Lower lobe of right lung (tissue), 2 donors: ENCODE results near the gene NR4A1. TPM values are rescaled to one million over a fixed set of nuclear protein-coding genes. Genes with fewer than 3 reads are reported as not detected.

Experiments
- ATAC-seq, 2 donors: fragments of 200-7000 bp; cut with Tn5 transposase; one replicate each; pipeline ENCODE4 v1.9.1; 2020 to 2022; ENCODE audit warnings: mild to moderate bottlenecking in 2 of 2, moderate library complexity in 2 of 2
- DNase-seq: peaks from one replicate; pipeline ENCODE4 v3.0.0-alpha.2; 2020
- H3K27ac ChIP-seq: fragments of 200-600 bp; one replicate; pipeline ENCODE4 v1.8.0; 2022
- H3K27me3 ChIP-seq: fragments of 200-600 bp; one replicate; pipeline ENCODE4 v1.8.0; 2022; ENCODE audit warnings: low read depth
- H3K36me3 ChIP-seq: fragments of 200-600 bp; one replicate; pipeline ENCODE4 v1.8.0; 2022; ENCODE audit warnings: mild to moderate bottlenecking
- H3K4me1 ChIP-seq: fragments of 200-600 bp; one replicate; pipeline ENCODE4 v1.8.0; 2022
- H3K4me3 ChIP-seq: fragments of 200-600 bp; one replicate; pipeline ENCODE4 v1.8.0; 2022; ENCODE audit warnings: mild to moderate bottlenecking
- H3K9me3 ChIP-seq: fragments of 200-600 bp; one replicate; pipeline ENCODE4 v1.8.0; 2022
- intact Hi-C: fragments of 100-400 bp; cut with DNase I; formaldehyde crosslinking; loops from one replicate; pipeline ENCODE4 v1.11.0; 2022
- total RNA-seq: library from RNA; stranded (reverse); fragmentation: NEBNext Ultra II Directional; extraction: Animal tissue kit (Norgen Biotek cat#: 25700); gene quantifications from one replicate; pipeline ENCODE4 v1.2.1, GENCODE V29; 2021
- TF ChIP-seq, protein P1 (sequence below): fragments of 200-600 bp; IDR thresholded peaks from one replicate; pipeline ENCODE4 v1.8.0; 2022; ENCODE audit warnings: antibody characterized with exemption, mild to moderate bottlenecking
- donor health status: DM: no; HTN: yes; CAD: no; lungs with severe emphysema.

The NR4A1 gene
- total RNA-seq, 1 donor from 2014 or later, result 39.3 TPM

DNA sequence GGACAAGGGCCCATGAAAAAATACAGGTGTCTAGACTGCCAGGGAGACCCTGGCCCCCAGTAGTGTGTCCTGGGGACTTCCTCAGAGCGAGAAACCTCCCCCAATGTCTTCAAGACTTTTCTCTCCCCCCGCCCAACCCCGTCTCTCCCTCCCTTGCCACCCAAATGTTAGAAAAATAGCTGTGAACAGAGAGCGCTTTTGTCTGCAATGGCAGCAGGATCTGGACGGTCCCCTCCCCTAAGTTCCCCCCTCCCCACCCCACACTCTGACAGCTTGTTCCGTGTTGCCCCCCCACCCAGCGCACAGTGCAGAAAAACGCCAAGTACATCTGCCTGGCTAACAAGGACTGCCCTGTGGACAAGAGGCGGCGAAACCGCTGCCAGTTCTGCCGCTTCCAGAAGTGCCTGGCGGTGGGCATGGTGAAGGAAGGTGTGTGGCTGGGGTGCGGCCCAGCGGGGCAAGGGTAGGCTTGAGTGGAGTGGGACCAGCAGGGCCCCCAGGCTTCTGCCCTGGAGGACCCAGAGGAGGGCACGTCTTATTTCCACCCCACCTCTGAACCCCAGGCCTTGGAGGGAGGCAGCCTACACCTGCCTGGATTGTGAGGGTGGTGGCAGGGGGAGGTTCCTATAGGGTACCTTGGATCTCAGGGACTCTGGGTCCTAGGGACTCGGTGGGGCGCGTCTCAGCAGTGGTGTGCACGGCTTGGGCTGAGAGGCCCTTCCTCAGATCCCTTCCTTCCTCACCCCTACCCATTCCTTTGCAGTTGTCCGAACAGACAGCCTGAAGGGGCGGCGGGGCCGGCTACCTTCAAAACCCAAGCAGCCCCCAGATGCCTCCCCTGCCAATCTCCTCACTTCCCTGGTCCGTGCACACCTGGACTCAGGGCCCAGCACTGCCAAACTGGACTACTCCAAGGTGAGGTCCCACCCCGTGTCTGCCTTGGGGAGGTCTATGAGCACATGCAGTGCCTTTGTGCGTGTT lies 4.8 kb downstream of the NR4A1 start:
- no peaks in the 10 kb centered on the region for H3K9me3 ChIP-seq
- H3K27ac ChIP-seq, result no peak overlapping the region
- intact Hi-C loops, result no loop called here
- no peaks in the 10 kb centered on the region for H3K27me3 ChIP-seq
- H3K4me1 ChIP-seq, result peaks cover 23% of the 10 kb centered on the region
- peaks cover 57% of the 10 kb centered on the region for H3K36me3 ChIP-seq
- TF ChIP-seq, protein P1, sequence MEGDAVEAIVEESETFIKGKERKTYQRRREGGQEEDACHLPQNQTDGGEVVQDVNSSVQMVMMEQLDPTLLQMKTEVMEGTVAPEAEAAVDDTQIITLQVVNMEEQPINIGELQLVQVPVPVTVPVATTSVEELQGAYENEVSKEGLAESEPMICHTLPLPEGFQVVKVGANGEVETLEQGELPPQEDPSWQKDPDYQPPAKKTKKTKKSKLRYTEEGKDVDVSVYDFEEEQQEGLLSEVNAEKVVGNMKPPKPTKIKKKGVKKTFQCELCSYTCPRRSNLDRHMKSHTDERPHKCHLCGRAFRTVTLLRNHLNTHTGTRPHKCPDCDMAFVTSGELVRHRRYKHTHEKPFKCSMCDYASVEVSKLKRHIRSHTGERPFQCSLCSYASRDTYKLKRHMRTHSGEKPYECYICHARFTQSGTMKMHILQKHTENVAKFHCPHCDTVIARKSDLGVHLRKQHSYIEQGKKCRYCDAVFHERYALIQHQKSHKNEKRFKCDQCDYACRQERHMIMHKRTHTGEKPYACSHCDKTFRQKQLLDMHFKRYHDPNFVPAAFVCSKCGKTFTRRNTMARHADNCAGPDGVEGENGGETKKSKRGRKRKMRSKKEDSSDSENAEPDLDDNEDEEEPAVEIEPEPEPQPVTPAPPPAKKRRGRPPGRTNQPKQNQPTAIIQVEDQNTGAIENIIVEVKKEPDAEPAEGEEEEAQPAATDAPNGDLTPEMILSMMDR, result no peak
- no peak overlapping the region for H3K4me3 ChIP-seq
- no peak for ATAC-seq
- no peak for DNase-seq

- Histone ChIP-seq H3K27ac (no peak overlapping the region), H3K36me3 (peaks cover 57% of the 10 kb centered on the region), H3K27me3 (no peaks in the 10 kb centered on the region), H3K4me3 (no peak overlapping the region), H3K4me1 (peaks cover 23% of the 10 kb centered on the region), H3K9me3 (no peaks in the 10 kb centered on the region)
- intact Hi-C loops, result no loop called here
- DNase-seq (no peak), ATAC-seq (no peak)
- TF ChIP-seq, protein P1, result no peak
These were observed 5.8 kb downstream of the NR4A1 start for GRCh38 chr12:52056801-52057637.

DNA sequence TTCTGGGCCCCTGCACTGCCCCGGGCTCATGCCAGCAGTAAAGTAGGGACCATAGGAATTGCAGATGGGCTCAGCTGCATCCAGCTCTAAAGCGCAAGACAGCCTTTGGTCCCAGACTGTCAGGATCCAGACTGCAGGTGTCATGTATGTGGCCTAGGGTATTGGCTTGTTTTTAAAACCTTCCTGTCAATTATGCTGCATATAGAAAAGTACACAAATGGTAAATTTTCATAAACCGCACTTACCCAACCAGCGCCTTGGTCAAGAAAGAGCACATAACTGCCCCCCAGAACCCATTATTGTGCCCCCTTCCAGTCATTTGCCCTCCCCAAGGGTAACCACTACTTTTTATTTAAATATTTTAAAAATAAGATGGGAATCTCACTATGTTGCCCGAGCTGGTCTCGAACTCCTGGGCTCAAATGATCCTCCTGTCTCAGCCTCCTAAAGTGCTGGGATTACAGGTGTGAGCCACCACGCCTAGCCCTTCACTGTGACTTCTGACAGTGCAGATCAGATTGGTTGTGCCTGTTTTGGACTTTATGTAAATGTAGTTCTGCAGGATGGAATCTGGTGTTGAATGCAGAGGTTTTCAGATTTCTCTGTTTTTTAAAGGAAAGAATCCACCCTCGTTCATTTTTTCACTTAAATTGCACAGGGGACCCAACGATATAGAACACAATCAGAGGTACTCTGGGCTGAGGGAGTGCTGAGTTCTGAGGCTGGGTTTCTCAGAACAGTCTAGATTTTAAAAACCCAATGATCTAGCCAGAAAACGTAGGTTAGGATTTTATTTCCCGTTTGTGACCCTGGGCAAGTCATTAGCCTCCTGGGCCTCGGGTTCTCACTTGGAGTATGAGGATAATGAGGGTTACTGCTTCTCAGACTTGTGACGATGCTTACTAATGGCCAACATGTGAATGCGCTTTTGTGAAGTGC lies 6.7 kb downstream of the NR4A1 start:
- no peak overlapping the region for H3K4me3 ChIP-seq
- H3K27me3 ChIP-seq, result no peaks in the 10 kb centered on the region
- H3K9me3 ChIP-seq, result no peaks in the 10 kb centered on the region
- TF ChIP-seq, protein P1, result no peak
- H3K27ac ChIP-seq, result no peak overlapping the region
- H3K4me1 ChIP-seq, result peaks cover 16% of the 10 kb centered on the region
- no peak for ATAC-seq
- peaks cover 57% of the 10 kb centered on the region for H3K36me3 ChIP-seq
- intact Hi-C loops, result no loop called here
- no peak for DNase-seq

- Histone ChIP-seq H3K4me1 (peaks cover 12% of the 10 kb centered on the region), H3K27ac (no peak overlapping the region), H3K4me3 (no peak overlapping the region), H3K9me3 (no peaks in the 10 kb centered on the region), H3K36me3 (peaks cover 57% of the 10 kb centered on the region), H3K27me3 (no peaks in the 10 kb centered on the region)
- ATAC-seq (peak in 1 of 2 donors; percentile 0), DNase-seq (peak; percentile 45)
- intact Hi-C loops, result no loop called here
- TF ChIP-seq, protein P1, result no peak
These were observed 7.6 kb downstream of the NR4A1 start for GRCh38 chr12:52058631-52059361.
